OCI-LY7 (cell line): ENCODE results near the gene TIMM17B. TPM values are rescaled to one million over a fixed set of nuclear protein-coding genes. Genes with fewer than 3 reads are reported as not detected.

Experiments used
- BruUV-seq: library from RNA; stranded (reverse); fragments of 400-500 nt; replicated peaks from 2 replicates; lab custom pipeline; 2021; lab: Mats Ljungman, UMichigan
- CTCF ChIA-PET: fragments of 300-600 bp; sonication (Branson Sonifier 250); formaldehyde crosslinking; loops from one replicate; lab custom pipeline; 2022; ENCODE audit warnings: antibody characterized with exemption; ENCODE audit not compliant: unreplicated experiment; lab: Charles Lee
- POLR2A ChIA-PET: fragments of 300-600 bp; sonication (Branson Sonifier 250); formaldehyde crosslinking; loops from one replicate; lab custom pipeline; 2022; ENCODE audit warnings: antibody characterized with exemption; lab: Charles Lee
- DNase-seq: peaks from one replicate; pipeline ENCODE4 v3.0.0-alpha.2; 2015; ENCODE audit warnings: low spot score
- H2AFZ ChIP-seq: fragments of 200-600 bp; sonication (generic), shearing (Covaris generic); 2 replicates; pipeline ENCODE4 v1.6.1; 2014; ENCODE audit warnings: mild to moderate bottlenecking, antibody characterized with exemption, low read length, moderate library complexity
- H3K27ac ChIP-seq: fragments of 200-600 bp; sonication (generic); 2 replicates; pipeline ENCODE4 v1.5.1; 2014; ENCODE audit warnings: mixed run types, low read depth, mild to moderate bottlenecking, moderate library complexity, low read length, inconsistent platforms; ENCODE audit not compliant: poor library complexity, severe bottlenecking
- H3K36me3 ChIP-seq: fragments of 200-600 bp; sonication (generic); 2 replicates; pipeline ENCODE4 v1.6.1; 2014; ENCODE audit warnings: mild to moderate bottlenecking, antibody characterized with exemption, low read length, moderate library complexity, mixed read lengths; ENCODE audit not compliant: insufficient read depth
- H3K4me1 ChIP-seq: fragments of 200-600 bp; sonication (generic); 2 replicates; pipeline ENCODE4 v1.5.1; 2014; ENCODE audit warnings: mild to moderate bottlenecking, low read length; ENCODE audit not compliant: insufficient read depth, poor library complexity, severe bottlenecking
- H3K4me2 ChIP-seq: fragments of 200-600 bp; sonication (generic); 2 replicates; pipeline ENCODE4 v1.6.1; 2014; ENCODE audit warnings: mild to moderate bottlenecking, low read length
- H3K4me3 ChIP-seq: fragments of 200-600 bp; sonication (generic); 2 replicates; pipeline ENCODE4 v1.5.1; 2014; ENCODE audit warnings: mild to moderate bottlenecking, low read depth, low read length; ENCODE audit not compliant: poor library complexity, severe bottlenecking
- H3K79me2 ChIP-seq: fragments of 200-600 bp; sonication (generic); 2 replicates; pipeline ENCODE4 v1.6.1; 2016; ENCODE audit warnings: low read depth, mild to moderate bottlenecking, low read length, moderate library complexity, mixed read lengths; ENCODE audit not compliant: insufficient read depth
- H3K9me2 ChIP-seq: fragments of 200-600 bp; sonication (generic); 2 replicates; pipeline ENCODE4 v1.6.1; 2016; ENCODE audit warnings: mild to moderate bottlenecking, low read length, mixed read lengths; ENCODE audit not compliant: insufficient read depth
- H3K9me3 ChIP-seq: fragments of 200-600 bp; sonication (generic); 2 replicates; pipeline ENCODE4 v1.6.1; 2014; ENCODE audit warnings: mild to moderate bottlenecking, mixed run types, low read length, mixed read lengths
- H4K20me1 ChIP-seq: fragments of 200-600 bp; sonication (generic); 2 replicates; pipeline ENCODE4 v1.6.1; 2014; ENCODE audit warnings: mild to moderate bottlenecking, antibody characterized with exemption, low read length, moderate library complexity, mixed read lengths; ENCODE audit not compliant: insufficient read depth
- EZH2phosphoT487 ChIP-seq: fragments of 200-600 bp; sonication (generic); IDR thresholded peaks from 2 replicates; pipeline ENCODE4 v1.6.1; 2018; ENCODE audit warnings: low read depth, borderline replicate concordance, mild to moderate bottlenecking, mixed run types, antibody characterized with exemption, low read length, moderate library complexity, mixed read lengths
- intact Hi-C: fragments of 100-400 bp; cut with micrococcal nuclease; formaldehyde crosslinking; loops from one replicate; pipeline ENCODE4 v1.10.0; 2022; ENCODE audit not compliant: unreplicated experiment
- total RNA-seq, 2 experiments: library from RNA; depleted of rRNA in 1 of 2; stranded (reverse); fragments of >200 nt in 1 of 2; shearing (Covaris generic) in 1 of 2; gene quantifications; 2 replicates each; pipeline ENCODE4 v1.2.3, GENCODE V29; 2014 to 2022
- TF ChIP-seq, protein P1 (sequence below): fragments of 200-600 bp; sonication (generic); conservative IDR thresholded peaks from 2 replicates; pipeline ENCODE4 v1.5.1; 2014; ENCODE audit warnings: mild to moderate bottlenecking, antibody characterized with exemption, low read length, moderate library complexity, mixed read lengths

Gene TIMM17B
- total RNA-seq, 2 experiments from 2014 or later = 79.3 to 83.3 TPM

DNA sequence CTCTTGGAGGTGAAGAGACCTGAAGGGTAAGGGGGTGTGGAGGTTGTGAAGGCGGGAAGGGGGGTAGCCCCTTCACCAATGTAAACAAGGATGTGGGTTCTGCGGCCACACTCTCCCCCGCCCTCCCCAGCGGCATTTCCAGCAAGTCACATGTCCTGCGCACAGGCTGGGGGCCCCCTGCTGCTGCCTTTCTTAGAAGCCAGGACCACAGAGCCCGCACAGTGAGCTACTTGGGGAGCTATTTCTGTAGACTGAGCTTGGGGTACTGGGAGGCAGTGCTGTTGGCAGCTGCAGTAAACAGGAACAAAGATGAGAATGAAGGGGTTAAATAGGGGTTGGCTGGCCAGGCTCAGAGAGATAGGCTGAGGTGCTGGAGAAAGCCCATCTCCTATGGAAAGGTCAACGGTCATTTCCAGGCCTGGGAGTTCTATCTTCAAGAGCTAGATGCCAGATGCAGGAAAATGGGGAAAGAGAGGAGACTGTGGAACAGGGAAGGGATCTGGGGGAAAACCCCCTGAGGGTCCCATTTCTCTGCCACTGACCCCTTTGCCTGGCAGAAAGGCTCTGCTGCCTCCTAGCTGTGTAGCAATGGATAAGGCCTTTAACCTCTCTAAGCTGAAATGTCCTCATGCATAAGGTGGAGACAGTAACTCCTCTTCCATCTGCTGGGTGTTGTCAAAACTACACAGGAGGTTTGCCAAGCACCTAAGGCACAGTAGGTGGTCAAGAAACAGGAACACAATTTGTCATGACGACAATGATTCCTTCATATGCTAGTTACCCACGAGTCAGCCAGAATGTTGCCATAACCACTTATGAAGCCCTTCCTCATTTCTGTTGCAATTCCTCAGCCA, 39.7 kb upstream of the TIMM17B start:
- Histone ChIP-seq H2AFZ (no peak overlapping the region), H3K4me2 (peak overlapping the region; percentile 88), H4K20me1 (no peaks in the 10 kb centered on the region), H3K4me3 (peak overlapping the region; percentile 60), H3K27ac (peak overlapping the region; percentile 100), H3K9me3 (no peaks in the 10 kb centered on the region), H3K36me3 (peaks cover 59% of the 10 kb centered on the region), H3K9me2 (no peaks in the 10 kb centered on the region), H3K79me2 (peaks cover 35% of the 10 kb centered on the region; the same call in 1 of the 2 replicates), H3K4me1 (peaks cover 89% of the 10 kb centered on the region)
- ChIA-PET POLR2A (interaction anchor here (0.5 to 1.7 kb wide), 7 partner anchors 21 to 353 kb away, joined by 3 to 5 read pairs (median 3); partner anchors contain the start of gene SLC35A2), CTCF (no interaction called here)
- peak; percentile 91 for DNase-seq
- TF ChIP-seq, protein P1, sequence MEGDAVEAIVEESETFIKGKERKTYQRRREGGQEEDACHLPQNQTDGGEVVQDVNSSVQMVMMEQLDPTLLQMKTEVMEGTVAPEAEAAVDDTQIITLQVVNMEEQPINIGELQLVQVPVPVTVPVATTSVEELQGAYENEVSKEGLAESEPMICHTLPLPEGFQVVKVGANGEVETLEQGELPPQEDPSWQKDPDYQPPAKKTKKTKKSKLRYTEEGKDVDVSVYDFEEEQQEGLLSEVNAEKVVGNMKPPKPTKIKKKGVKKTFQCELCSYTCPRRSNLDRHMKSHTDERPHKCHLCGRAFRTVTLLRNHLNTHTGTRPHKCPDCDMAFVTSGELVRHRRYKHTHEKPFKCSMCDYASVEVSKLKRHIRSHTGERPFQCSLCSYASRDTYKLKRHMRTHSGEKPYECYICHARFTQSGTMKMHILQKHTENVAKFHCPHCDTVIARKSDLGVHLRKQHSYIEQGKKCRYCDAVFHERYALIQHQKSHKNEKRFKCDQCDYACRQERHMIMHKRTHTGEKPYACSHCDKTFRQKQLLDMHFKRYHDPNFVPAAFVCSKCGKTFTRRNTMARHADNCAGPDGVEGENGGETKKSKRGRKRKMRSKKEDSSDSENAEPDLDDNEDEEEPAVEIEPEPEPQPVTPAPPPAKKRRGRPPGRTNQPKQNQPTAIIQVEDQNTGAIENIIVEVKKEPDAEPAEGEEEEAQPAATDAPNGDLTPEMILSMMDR = peak; percentile 74
- TF ChIP-seq EZH2phosphoT487 = no peak
- intact Hi-C loops = loop anchor here (1.0 to 5.0 kb wide), 3 partner anchors 20 to 260 kb away; partner anchors contain the start of genes PQBP1 and TIMM17B
- BruUV-seq = no TSS peak

DNA sequence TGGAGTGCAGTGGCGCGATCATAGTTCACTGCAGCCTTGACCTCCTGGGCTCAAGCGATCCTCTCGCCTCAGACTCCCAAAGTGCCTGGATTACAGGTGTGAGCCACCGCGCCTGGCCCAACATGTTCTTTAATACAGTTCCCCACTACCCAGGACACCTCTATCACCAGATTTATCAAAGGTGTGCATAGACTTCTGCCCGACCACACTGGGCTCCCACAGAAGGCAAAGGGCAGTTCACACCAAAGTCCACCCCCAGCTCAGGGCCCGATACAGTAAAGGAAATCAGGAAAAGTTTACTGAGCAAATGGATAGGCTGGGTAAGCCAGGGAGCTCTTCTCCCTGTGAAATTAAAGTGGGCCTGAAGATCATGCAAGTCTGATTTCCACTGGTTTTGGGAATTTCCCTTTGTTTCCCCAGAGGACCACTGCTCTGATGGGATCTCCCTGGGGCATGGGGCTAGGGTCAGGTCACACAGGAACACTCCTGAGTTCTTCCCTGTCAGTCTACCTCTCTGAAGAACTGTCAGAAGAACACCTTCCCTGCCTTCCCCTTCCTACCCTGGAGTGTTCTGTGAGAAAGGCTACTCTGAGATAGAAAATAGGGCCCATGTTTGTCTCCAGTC, 39.0 kb upstream of the TIMM17B start:
- DNase-seq = no peak
- H3K79me2 ChIP-seq = peaks cover 35% of the 10 kb centered on the region; the same call in 1 of the 2 replicates

More for the DNA sequence above, 39.0 kb upstream of the TIMM17B start:
- H4K20me1 ChIP-seq = no peaks in the 10 kb centered on the region
- ChIA-PET POLR2A (interaction anchor here (1.0 to 1.7 kb wide), 3 partner anchors 22 to 38 kb away, joined by 3 to 5 read pairs (median 3); no protein-coding TSS in a partner anchor), CTCF (no interaction called here)
- H3K36me3 ChIP-seq = peaks cover 62% of the 10 kb centered on the region
- no peak overlapping the region for H2AFZ ChIP-seq
- TF ChIP-seq EZH2phosphoT487 = no peak
- TF ChIP-seq, protein P1 = no peak
- peaks cover 82% of the 10 kb centered on the region for H3K4me1 ChIP-seq
- H3K4me3 ChIP-seq = peak overlapping the region; percentile 60
- peak overlapping the region; percentile 88 for H3K4me2 ChIP-seq
- H3K27ac ChIP-seq = peak overlapping the region; percentile 100
- BruUV-seq = no TSS peak
- no peaks in the 10 kb centered on the region for H3K9me3 ChIP-seq
- no peaks in the 10 kb centered on the region for H3K9me2 ChIP-seq
- intact Hi-C loops = loop anchor here (1.0 to 5.0 kb wide), 3 partner anchors 19 to 259 kb away; partner anchors contain the start of genes PQBP1 and TIMM17B
